Heart left ventricle (tissue), 13 donors: ENCODE results near the gene SPTBN4.

Experiments used
- POLR2A ChIP-seq, 2 donors: fragments of 450-650 bp; IDR thresholded peaks; one replicate each; pipeline ENCODE4 v1.6.1; 2017; ENCODE audit warnings: antibody characterized with exemption in 2 of 2, mild to moderate bottlenecking in 2 of 2, moderate library complexity in 2 of 2
- TF ChIP-seq, protein P1 (sequence below), 12 donors: fragments of 200-600 bp; sonication (generic) in 4 of 12; IDR thresholded peaks; one replicate each; pipeline versions ENCODE4 v1.5.0 to v1.8.0; 2018 to 2022; ENCODE audit warnings: antibody characterized with exemption in 12 of 12, mild to moderate bottlenecking in 5 of 12
- donor health status: ischemic (EF 13 %, LVEDD 7.1; RV severe dilation, severe dysfunction).
- donor health status: DM: no; HTN: yes; CAD: no.
- donor health status: DM: no; HTN: no; CAD: no.
- donor health status: ischemic (EF 25% LVEDD 6.9; RV normal size, moderate dysfunction).
- donor health status: ischemic (EF 25% LVEDD 5.7; RV mildly dilated, moderate dysfunction).
- donor health status: ischemic (EF 35%, LVEDD 5.7; RV mildly dilated, moderate dysfunction).
- donor health status: nonischemic (EF 11% LVEDD 7.7; RV severe dilation, severe dysfunction).
- donor health status: DM: yes; HTN: yes; CAD: no.
- donor health status: PGD.
- donor health status: ischemic (EF 29% LVEDD 5.4; RV normal size, mild dysfunction).
- donor health status: nonischemic (EF 23%, LVEDD 6.1; RV moderate dilation, normal function).

DNA sequence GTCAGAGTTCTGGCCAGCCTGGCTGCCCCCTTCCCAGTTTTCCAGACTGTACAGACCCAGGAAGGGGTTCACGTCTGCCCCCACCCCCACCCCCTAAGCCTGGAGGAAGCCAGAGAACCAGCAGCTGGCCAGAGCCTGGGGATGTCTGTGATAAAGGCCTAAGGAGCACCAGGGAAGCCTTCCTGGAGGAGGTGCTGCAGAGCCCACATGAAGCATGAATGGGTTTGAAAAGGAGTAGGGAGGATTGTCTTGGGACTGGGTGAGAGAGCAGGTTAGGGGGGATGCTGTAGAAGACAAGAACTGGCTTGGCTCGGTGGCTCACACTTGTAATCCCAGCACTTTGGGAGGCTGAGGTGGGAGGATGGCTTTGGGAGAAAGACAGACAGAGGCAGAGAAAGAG lies 115.7 kb downstream of the SPTBN4 start:
- TF ChIP-seq POLR2A (IDR thresholded peaks at IDR 0.05) = no peak
- TF ChIP-seq, protein P1, sequence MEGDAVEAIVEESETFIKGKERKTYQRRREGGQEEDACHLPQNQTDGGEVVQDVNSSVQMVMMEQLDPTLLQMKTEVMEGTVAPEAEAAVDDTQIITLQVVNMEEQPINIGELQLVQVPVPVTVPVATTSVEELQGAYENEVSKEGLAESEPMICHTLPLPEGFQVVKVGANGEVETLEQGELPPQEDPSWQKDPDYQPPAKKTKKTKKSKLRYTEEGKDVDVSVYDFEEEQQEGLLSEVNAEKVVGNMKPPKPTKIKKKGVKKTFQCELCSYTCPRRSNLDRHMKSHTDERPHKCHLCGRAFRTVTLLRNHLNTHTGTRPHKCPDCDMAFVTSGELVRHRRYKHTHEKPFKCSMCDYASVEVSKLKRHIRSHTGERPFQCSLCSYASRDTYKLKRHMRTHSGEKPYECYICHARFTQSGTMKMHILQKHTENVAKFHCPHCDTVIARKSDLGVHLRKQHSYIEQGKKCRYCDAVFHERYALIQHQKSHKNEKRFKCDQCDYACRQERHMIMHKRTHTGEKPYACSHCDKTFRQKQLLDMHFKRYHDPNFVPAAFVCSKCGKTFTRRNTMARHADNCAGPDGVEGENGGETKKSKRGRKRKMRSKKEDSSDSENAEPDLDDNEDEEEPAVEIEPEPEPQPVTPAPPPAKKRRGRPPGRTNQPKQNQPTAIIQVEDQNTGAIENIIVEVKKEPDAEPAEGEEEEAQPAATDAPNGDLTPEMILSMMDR (IDR thresholded peaks at IDR 0.05) = no peak
